ENCODE results near the gene SP2.
A peak's percentile ranks its signal among the peaks of the same experiment; 100 is the strongest.
"Not testable (repeated sequence)": the region's sequence is repeated elsewhere in the genome, so short reads cannot be mapped to it uniquely, and the experiment has no call there.

Gene SP2

GRCh38 chr17:47894498-47895346 is 1.3 kb upstream of the SP2 start:
- DNase-seq: no peak

GRCh38 chr17:47895347-47895855 is 635 bp upstream of the SP2 start:
- DNase-seq: peak in 1 of 2 experiments; percentile 10

- no peak for DNase-seq
Observed at GRCh38 chr17:47896672-47897490, 845 bp downstream of the SP2 start.

GRCh38 chr17:47897561-47897960 is 1.5 kb downstream of the SP2 start:
- no peak for DNase-seq

- no peak for DNase-seq
Observed at GRCh38 chr17:47898241-47898640, 2.2 kb downstream of the SP2 start.

- DNase-seq: no peak
Observed at GRCh38 chr17:47899643-47900042, 3.6 kb downstream of the SP2 start.

- no peak for DNase-seq
Observed at GRCh38 chr17:47901423-47901822, 5.4 kb downstream of the SP2 start.

GRCh38 chr17:47902039-47902744 is 6.2 kb downstream of the SP2 start:
- no peak for DNase-seq

- DNase-seq: no peak
Observed at GRCh38 chr17:47905221-47905733, 9.2 kb downstream of the SP2 start.

- DNase-seq: no peak
Observed at GRCh38 chr17:47906443-47906842, 10.4 kb downstream of the SP2 start.

- DNase-seq: no peak
Observed at GRCh38 chr17:47907932-47908562, 12.0 kb downstream of the SP2 start.

- DNase-seq: no peak
Observed at GRCh38 chr17:47913050-47913449, 17.0 kb downstream of the SP2 start.

GRCh38 chr17:47914306-47914948 is 18.4 kb downstream of the SP2 start:
- no peak for DNase-seq

- no peak for DNase-seq
Observed at GRCh38 chr17:47915776-47916398, 19.9 kb downstream of the SP2 start.

GRCh38 chr17:47916489-47917208 is 20.6 kb downstream of the SP2 start:
- DNase-seq: no peak

- no peak for DNase-seq
Observed at GRCh38 chr17:47917581-47917980, 21.5 kb downstream of the SP2 start.

- DNase-seq: no peak
Observed at GRCh38 chr17:47918006-47918405, 22.0 kb downstream of the SP2 start.

GRCh38 chr17:47918991-47919390 is 23.0 kb downstream of the SP2 start:
- no peak for DNase-seq

- DNase-seq: not testable (repeated sequence)
Observed at GRCh38 chr17:47919889-47920288, 23.9 kb downstream of the SP2 start.

- DNase-seq: no peak
Observed at GRCh38 chr17:47924785-47925677, 29.0 kb downstream of the SP2 start.

All from stimulated activated CD4-positive, alpha-beta T cell treated with anti-CD3 and anti-CD28 coated beads, Interleukin-4, amount 100 ng/mL, for 4 hours (primary cell).